ENCODE results near the gene TCF25.

TCF25 gene

DNA sequence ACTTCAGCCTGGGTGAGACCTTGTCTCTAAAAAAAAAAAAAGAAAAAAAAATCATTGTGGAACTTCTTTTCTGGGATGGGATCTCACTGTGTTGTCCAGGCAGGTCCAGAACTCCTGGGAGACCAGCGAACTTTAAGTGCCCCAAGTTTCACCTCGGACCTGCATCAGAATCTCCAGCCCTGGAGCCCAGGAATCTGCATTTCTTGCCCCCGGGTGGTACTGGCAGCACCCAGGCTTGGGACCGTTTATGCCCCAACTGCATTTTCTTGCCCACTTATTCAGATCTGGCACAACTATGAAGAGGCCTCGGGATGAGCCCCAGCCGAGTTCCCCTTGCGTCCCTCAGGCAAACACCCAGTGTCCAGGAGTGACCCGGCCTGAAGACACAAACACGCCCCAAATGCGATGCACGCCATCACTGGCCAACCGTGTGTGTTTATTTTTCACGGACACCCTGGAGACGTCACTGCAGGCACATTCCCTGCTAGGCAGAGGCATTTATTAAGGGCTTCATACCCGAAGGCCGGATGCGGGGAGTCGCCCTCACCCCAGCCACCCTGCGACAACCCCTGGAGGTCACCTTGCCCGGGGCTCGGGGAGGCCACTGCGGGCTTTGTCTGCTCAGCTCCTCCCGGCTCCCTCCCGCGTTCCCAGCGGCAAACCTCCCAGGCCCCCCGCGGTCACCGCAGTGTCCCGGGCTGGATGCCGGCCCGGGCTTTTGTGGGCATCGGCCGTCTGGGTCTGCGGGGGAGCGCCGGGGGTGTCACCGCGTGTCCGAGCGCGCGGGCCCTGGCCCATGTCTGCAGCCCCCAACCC lies 45.8 kb upstream of the TCF25 start (continued):
- no peak for TF ChIP-seq SALL2 (tag by site-specific recombination; IDR thresholded peaks at IDR 0.05; ENCODE audit: borderline replicate concordance)
- TF ChIP-seq, protein P1, sequence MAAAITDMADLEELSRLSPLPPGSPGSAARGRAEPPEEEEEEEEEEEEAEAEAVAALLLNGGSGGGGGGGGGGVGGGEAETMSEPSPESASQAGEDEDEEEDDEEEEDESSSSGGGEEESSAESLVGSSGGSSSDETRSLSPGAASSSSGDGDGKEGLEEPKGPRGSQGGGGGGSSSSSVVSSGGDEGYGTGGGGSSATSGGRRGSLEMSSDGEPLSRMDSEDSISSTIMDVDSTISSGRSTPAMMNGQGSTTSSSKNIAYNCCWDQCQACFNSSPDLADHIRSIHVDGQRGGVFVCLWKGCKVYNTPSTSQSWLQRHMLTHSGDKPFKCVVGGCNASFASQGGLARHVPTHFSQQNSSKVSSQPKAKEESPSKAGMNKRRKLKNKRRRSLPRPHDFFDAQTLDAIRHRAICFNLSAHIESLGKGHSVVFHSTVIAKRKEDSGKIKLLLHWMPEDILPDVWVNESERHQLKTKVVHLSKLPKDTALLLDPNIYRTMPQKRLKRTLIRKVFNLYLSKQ (tag by site-specific recombination; IDR thresholded peaks at IDR 0.05; ENCODE audit: borderline replicate concordance): no peak
- TF ChIP-seq ZNF211 (tag by site-specific recombination; IDR thresholded peaks at IDR 0.05; ENCODE audit: low read depth): no peak
- peak; percentile 55; the same call in 1 of the 2 replicates for TF ChIP-seq ZBTB48 (tag by site-specific recombination; IDR thresholded peaks at IDR 0.05)
- TF ChIP-seq, protein P2, sequence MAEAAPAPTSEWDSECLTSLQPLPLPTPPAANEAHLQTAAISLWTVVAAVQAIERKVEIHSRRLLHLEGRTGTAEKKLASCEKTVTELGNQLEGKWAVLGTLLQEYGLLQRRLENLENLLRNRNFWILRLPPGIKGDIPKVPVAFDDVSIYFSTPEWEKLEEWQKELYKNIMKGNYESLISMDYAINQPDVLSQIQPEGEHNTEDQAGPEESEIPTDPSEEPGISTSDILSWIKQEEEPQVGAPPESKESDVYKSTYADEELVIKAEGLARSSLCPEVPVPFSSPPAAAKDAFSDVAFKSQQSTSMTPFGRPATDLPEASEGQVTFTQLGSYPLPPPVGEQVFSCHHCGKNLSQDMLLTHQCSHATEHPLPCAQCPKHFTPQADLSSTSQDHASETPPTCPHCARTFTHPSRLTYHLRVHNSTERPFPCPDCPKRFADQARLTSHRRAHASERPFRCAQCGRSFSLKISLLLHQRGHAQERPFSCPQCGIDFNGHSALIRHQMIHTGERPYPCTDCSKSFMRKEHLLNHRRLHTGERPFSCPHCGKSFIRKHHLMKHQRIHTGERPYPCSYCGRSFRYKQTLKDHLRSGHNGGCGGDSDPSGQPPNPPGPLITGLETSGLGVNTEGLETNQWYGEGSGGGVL (tag by site-specific recombination; IDR thresholded peaks at IDR 0.05): peak; percentile 75
- no peak for TF ChIP-seq HOXD13 (CRISPR knock-in tag; IDR thresholded peaks at IDR 0.05; ENCODE audit: borderline replicate concordance)
- no peak for TF ChIP-seq ZNF146 (tag by site-specific recombination; IDR thresholded peaks at IDR 0.05)
- TF ChIP-seq, protein P3, sequence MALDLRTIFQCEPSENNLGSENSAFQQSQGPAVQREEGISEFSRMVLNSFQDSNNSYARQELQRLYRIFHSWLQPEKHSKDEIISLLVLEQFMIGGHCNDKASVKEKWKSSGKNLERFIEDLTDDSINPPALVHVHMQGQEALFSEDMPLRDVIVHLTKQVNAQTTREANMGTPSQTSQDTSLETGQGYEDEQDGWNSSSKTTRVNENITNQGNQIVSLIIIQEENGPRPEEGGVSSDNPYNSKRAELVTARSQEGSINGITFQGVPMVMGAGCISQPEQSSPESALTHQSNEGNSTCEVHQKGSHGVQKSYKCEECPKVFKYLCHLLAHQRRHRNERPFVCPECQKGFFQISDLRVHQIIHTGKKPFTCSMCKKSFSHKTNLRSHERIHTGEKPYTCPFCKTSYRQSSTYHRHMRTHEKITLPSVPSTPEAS (tag by site-specific recombination; IDR thresholded peaks at IDR 0.05): no peak
- no peak for TF ChIP-seq ZNF658 (tag by site-specific recombination; IDR thresholded peaks at IDR 0.05)
- TF ChIP-seq, protein P4, sequence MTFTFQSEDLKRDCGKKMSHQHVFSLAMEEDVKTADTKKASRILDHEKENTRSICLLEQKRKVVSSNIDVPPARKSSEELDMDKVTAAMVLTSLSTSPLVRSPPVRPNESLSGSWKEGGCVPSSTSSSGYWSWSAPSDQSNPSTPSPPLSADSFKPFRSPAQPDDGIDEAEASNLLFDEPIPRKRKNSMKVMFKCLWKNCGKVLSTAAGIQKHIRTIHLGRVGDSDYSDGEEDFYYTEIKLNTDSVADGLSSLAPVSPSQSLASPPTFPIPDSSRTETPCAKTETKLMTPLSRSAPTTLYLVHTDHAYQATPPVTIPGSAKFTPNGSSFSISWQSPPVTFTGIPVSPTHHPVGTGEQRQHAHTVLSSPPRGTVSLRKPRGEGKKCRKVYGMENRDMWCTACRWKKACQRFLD (tag by site-specific recombination; IDR thresholded peaks at IDR 0.05): no peak
- peak; percentile 46; the same call in 1 of the 2 replicates for TF ChIP-seq KLF10 (tag by site-specific recombination; IDR thresholded peaks at IDR 0.05)
- peak; percentile 76 for TF ChIP-seq ZNF335 (tag by site-specific recombination; conservative IDR thresholded peaks at IDR 0.05)
- peak; percentile 36; the same call in 1 of the 2 replicates for TF ChIP-seq ZFHX2 (tag by site-specific recombination; conservative IDR thresholded peaks at IDR 0.05)
- TF ChIP-seq ZBTB21 (tag by site-specific recombination; IDR thresholded peaks at IDR 0.05): no peak; the same call in 1 of the 2 replicates
- no peak for TF ChIP-seq ZNF585B (tag by site-specific recombination; IDR thresholded peaks at IDR 0.05)
- no peak; the same call in 1 of the 2 replicates for TF ChIP-seq ZNF391 (tag by site-specific recombination; IDR thresholded peaks at IDR 0.05; ENCODE audit: borderline replicate concordance, low read depth)
- TF ChIP-seq, protein P5, sequence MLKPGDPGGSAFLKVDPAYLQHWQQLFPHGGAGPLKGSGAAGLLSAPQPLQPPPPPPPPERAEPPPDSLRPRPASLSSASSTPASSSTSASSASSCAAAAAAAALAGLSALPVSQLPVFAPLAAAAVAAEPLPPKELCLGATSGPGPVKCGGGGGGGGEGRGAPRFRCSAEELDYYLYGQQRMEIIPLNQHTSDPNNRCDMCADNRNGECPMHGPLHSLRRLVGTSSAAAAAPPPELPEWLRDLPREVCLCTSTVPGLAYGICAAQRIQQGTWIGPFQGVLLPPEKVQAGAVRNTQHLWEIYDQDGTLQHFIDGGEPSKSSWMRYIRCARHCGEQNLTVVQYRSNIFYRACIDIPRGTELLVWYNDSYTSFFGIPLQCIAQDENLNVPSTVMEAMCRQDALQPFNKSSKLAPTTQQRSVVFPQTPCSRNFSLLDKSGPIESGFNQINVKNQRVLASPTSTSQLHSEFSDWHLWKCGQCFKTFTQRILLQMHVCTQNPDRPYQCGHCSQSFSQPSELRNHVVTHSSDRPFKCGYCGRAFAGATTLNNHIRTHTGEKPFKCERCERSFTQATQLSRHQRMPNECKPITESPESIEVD (tag by site-specific recombination; IDR thresholded peaks at IDR 0.05): no peak
- TF ChIP-seq, protein P6, sequence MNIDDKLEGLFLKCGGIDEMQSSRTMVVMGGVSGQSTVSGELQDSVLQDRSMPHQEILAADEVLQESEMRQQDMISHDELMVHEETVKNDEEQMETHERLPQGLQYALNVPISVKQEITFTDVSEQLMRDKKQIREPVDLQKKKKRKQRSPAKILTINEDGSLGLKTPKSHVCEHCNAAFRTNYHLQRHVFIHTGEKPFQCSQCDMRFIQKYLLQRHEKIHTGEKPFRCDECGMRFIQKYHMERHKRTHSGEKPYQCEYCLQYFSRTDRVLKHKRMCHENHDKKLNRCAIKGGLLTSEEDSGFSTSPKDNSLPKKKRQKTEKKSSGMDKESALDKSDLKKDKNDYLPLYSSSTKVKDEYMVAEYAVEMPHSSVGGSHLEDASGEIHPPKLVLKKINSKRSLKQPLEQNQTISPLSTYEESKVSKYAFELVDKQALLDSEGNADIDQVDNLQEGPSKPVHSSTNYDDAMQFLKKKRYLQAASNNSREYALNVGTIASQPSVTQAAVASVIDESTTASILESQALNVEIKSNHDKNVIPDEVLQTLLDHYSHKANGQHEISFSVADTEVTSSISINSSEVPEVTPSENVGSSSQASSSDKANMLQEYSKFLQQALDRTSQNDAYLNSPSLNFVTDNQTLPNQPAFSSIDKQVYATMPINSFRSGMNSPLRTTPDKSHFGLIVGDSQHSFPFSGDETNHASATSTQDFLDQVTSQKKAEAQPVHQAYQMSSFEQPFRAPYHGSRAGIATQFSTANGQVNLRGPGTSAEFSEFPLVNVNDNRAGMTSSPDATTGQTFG (tag by site-specific recombination; IDR thresholded peaks at IDR 0.05; ENCODE audit: borderline replicate concordance): no peak
- TF ChIP-seq OSR2 (tag by site-specific recombination; IDR thresholded peaks at IDR 0.05): no peak
- TF ChIP-seq ZNF16 (tag by site-specific recombination; IDR thresholded peaks at IDR 0.05; ENCODE audit: low read depth): no peak
- TF ChIP-seq KLF9 (tag by site-specific recombination; IDR thresholded peaks at IDR 0.05; ENCODE audit: low read depth): no peak
- no peak for TF ChIP-seq ZNF423 (tag by site-specific recombination; IDR thresholded peaks at IDR 0.05)
- no peak for TF ChIP-seq ZNF596 (tag by site-specific recombination; IDR thresholded peaks at IDR 0.05)
- TF ChIP-seq ZNF121 (tag by site-specific recombination; IDR thresholded peaks at IDR 0.05): peak; percentile 92
- no peak for TF ChIP-seq ZNF707 (tag by site-specific recombination; IDR thresholded peaks at IDR 0.05)
- no peak for TF ChIP-seq ZNF169 (tag by site-specific recombination; IDR thresholded peaks at IDR 0.05)
- 0 out of 2 replicates have a peak, but pooled peaks have one; percentile 20 for TF ChIP-seq SP3 (tag by site-specific recombination; IDR thresholded peaks at IDR 0.05)
- no peak for TF ChIP-seq ZNF514 (tag by site-specific recombination; IDR thresholded peaks at IDR 0.05)
- no peak for TF ChIP-seq ZNF571 (tag by site-specific recombination; IDR thresholded peaks at IDR 0.05)
- no peak for TF ChIP-seq ZNF626 (tag by site-specific recombination; IDR thresholded peaks at IDR 0.05)
- peak; percentile 53; the same call in 1 of the 2 replicates for TF ChIP-seq IKZF3 (tag by site-specific recombination; IDR thresholded peaks at IDR 0.05)

All from HEK293 (cell line).